Measurements from ENCODE around the gene CIITA. TPM values are rescaled to one million over a fixed set of nuclear protein-coding genes. Genes with fewer than 3 reads are reported as not detected.
A peak's percentile ranks its signal among the peaks of the same experiment; 100 is the strongest.

The CIITA gene
- total RNA-seq, 1 experiment from 2014 or later, result 0.26 TPM

DNA sequence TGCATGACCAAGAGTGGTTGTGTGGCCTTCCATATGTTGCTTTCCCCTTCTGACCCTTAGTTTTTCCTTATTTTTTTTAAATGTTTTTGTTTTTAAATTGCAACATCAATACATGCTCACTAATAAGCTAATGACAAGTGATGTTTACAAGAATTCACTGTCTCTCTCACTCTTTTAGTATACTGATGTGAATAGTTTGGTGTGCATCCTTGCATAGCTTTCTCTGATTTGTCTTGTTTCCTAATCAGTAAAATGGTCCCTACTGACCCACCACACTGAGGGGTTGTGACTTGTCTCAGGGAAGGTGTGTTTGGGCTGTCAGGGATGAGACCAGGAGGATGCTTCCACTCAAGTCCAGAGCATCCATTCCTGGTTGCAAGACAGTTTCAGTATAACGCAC, 26.0 kb downstream of the CIITA start:
- ChIA-PET CTCF (interaction anchor here (1.1 kb wide), 1 partner anchor 16 kb away, joined by 4 read pairs; no protein-coding TSS in a partner anchor), POLR2A (no interaction called here)
- TF ChIP-seq ELF4 (CRISPR knock-in tag; IDR thresholded peaks at IDR 0.05; ENCODE audit: low read depth) (no peak), NR3C1 (CRISPR knock-in tag; conservative IDR thresholded peaks at IDR 0.05; ENCODE audit: low read depth) (no peak)
- H3K27me3 Mint-ChIP-seq (ENCODE audit: low read depth), result peaks cover 3% of the 10 kb centered on the region; the same call in 1 of the 2 replicates
- ATAC-seq (no peak), DNase-seq (ENCODE audit: low spot score) (no peak)
- H3K27ac Mint-ChIP-seq, result no peak overlapping the region
- H3K4me1 Mint-ChIP-seq, result no peaks in the 10 kb centered on the region
- no peak overlapping the region for H3K4me3 Mint-ChIP-seq
- H3K9me3 Mint-ChIP-seq, result peaks cover 7% of the 10 kb centered on the region
- no peaks in the 10 kb centered on the region for H3K36me3 Mint-ChIP-seq

DNA sequence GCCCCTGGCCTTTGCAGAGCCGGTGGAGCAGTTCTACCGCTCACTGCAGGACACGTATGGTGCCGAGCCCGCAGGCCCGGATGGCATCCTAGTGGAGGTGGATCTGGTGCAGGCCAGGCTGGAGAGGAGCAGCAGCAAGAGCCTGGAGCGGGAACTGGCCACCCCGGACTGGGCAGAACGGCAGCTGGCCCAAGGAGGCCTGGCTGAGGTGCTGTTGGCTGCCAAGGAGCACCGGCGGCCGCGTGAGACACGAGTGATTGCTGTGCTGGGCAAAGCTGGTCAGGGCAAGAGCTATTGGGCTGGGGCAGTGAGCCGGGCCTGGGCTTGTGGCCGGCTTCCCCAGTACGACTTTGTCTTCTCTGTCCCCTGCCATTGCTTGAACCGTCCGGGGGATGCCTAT, 29.5 kb downstream of the CIITA start:
- H3K4me1 Mint-ChIP-seq, result no peaks in the 10 kb centered on the region

DNA sequence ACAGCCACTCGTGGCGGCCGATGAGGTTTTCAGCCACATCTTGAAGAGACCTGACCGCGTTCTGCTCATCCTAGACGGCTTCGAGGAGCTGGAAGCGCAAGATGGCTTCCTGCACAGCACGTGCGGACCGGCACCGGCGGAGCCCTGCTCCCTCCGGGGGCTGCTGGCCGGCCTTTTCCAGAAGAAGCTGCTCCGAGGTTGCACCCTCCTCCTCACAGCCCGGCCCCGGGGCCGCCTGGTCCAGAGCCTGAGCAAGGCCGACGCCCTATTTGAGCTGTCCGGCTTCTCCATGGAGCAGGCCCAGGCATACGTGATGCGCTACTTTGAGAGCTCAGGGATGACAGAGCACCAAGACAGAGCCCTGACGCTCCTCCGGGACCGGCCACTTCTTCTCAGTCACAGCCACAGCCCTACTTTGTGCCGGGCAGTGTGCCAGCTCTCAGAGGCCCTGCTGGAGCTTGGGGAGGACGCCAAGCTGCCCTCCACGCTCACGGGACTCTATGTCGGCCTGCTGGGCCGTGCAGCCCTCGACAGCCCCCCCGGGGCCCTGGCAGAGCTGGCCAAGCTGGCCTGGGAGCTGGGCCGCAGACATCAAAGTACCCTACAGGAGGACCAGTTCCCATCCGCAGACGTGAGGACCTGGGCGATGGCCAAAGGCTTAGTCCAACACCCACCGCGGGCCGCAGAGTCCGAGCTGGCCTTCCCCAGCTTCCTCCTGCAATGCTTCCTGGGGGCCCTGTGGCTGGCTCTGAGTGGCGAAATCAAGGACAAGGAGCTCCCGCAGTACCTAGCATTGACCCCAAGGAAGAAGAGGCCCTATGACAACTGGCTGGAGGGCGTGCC, 30.1 kb downstream of the CIITA start:
- H3K4me1 Mint-ChIP-seq, result no peaks in the 10 kb centered on the region
- ChIA-PET POLR2A (interaction anchor here (1.1 kb wide), 1 partner anchor 18 kb away, joined by 4 read pairs; no protein-coding TSS in a partner anchor), CTCF (interaction anchor here (0.6 to 4.8 kb wide), 3 partner anchors 12 to 14 kb away, joined by 3 to 36 read pairs (median 6); no protein-coding TSS in a partner anchor)
- no peak overlapping the region for H3K4me3 Mint-ChIP-seq
- DNase-seq (ENCODE audit: low spot score), result no peak
- H3K36me3 Mint-ChIP-seq, result no peaks in the 10 kb centered on the region
- no peak overlapping the region for H3K27ac Mint-ChIP-seq
- TF ChIP-seq ZNF263 (CRISPR knock-in tag; IDR thresholded peaks at IDR 0.05; ENCODE audit: low read depth) (no peak), ZNF219 (CRISPR knock-in tag; IDR thresholded peaks at IDR 0.05; ENCODE audit: borderline replicate concordance) (no peak), CREM (CRISPR knock-in tag; IDR thresholded peaks at IDR 0.05) (no peak), OVOL2 (CRISPR knock-in tag; IDR thresholded peaks at IDR 0.05; ENCODE audit: borderline replicate concordance) (no peak), ETV6 (CRISPR knock-in tag; IDR thresholded peaks at IDR 0.05) (no peak), ZNF317 (CRISPR knock-in tag; IDR thresholded peaks at IDR 0.05; ENCODE audit: borderline replicate concordance, low read depth) (no peak), ZNF396 (CRISPR knock-in tag; IDR thresholded peaks at IDR 0.05; ENCODE audit: borderline replicate concordance) (no peak)
- TF ChIP-seq, protein P1, sequence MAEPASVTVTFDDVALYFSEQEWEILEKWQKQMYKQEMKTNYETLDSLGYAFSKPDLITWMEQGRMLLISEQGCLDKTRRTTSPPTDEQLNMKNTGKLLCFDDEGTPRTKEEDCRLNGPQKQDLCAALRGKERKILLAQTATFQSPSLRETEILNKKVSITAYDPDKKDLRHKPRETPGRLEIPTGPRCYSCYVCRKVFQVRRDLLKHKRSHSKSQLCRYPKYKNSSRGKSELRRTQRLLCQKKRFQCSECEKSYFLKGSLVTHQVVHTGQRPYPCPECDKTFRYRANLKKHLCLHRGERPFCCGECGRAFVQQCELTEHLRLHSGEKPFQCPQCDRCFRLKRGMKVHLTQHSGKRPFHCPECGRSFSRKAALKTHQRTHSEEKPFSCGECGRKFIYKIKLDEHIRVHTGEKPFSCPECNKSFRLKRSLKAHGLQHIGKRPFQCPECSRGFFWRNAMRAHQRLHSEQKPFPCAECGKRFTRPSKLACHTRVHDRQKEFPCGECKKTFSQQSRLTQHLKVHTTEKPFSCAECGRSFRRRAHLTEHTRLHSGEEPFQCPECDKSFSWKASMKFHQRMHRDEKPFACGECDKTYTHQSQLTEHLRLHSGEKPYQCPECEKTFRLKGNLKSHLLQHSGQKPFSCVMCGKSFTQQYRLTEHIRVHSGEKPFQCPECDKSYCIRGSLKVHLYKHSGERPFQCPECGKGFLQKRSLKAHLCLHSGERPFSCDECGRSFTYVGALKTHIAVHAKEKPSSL (CRISPR knock-in tag; conservative IDR thresholded peaks at IDR 0.05), result no peak
- TF ChIP-seq, protein P2, sequence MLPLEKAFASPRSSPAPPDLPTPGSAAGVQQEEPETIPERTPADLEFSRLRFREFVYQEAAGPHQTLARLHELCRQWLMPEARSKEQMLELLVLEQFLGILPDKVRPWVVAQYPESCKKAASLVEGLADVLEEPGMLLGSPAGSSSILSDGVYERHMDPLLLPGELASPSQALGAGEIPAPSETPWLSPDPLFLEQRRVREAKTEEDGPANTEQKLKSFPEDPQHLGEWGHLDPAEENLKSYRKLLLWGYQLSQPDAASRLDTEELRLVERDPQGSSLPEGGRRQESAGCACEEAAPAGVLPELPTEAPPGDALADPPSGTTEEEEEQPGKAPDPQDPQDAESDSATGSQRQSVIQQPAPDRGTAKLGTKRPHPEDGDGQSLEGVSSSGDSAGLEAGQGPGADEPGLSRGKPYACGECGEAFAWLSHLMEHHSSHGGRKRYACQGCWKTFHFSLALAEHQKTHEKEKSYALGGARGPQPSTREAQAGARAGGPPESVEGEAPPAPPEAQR (CRISPR knock-in tag; IDR thresholded peaks at IDR 0.05), result no peak
- TF ChIP-seq, protein P3, sequence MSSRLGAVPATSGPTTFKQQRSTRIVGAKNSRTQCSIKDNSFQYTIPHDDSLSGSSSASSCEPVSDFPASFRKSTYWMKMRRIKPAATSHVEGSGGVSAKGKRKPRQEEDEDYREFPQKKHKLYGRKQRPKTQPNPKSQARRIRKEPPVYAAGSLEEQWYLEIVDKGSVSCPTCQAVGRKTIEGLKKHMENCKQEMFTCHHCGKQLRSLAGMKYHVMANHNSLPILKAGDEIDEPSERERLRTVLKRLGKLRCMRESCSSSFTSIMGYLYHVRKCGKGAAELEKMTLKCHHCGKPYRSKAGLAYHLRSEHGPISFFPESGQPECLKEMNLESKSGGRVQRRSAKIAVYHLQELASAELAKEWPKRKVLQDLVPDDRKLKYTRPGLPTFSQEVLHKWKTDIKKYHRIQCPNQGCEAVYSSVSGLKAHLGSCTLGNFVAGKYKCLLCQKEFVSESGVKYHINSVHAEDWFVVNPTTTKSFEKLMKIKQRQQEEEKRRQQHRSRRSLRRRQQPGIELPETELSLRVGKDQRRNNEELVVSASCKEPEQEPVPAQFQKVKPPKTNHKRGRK (CRISPR knock-in tag; IDR thresholded peaks at IDR 0.05; ENCODE audit: borderline replicate concordance), result no peak
- TF ChIP-seq, protein P4, sequence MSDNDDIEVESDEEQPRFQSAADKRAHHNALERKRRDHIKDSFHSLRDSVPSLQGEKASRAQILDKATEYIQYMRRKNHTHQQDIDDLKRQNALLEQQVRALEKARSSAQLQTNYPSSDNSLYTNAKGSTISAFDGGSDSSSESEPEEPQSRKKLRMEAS (CRISPR knock-in tag; IDR thresholded peaks at IDR 0.05), result no peak
- peaks cover 3% of the 10 kb centered on the region; the same call in 1 of the 2 replicates for H3K27me3 Mint-ChIP-seq (ENCODE audit: low read depth)
- peaks cover 7% of the 10 kb centered on the region for H3K9me3 Mint-ChIP-seq
- peak; percentile 38 for ATAC-seq

More for the DNA sequence above, 29.5 kb downstream of the CIITA start:
- no peaks in the 10 kb centered on the region for H3K36me3 Mint-ChIP-seq
- H3K9me3 Mint-ChIP-seq, result peaks cover 7% of the 10 kb centered on the region
- no peak for ATAC-seq
- no peak overlapping the region for H3K4me3 Mint-ChIP-seq
- peaks cover 3% of the 10 kb centered on the region; the same call in 1 of the 2 replicates for H3K27me3 Mint-ChIP-seq (ENCODE audit: low read depth)
- no peak overlapping the region for H3K27ac Mint-ChIP-seq
- CTCF ChIA-PET, result interaction anchor here (1.7 kb wide), 1 partner anchor 12 kb away, joined by 10 read pairs; no protein-coding TSS in a partner anchor
- DNase-seq (ENCODE audit: low spot score), result no peak
- POLR2A ChIA-PET, result interaction anchor here (1.1 kb wide), 1 partner anchor 19 kb away, joined by 4 read pairs; no protein-coding TSS in a partner anchor
- TF ChIP-seq, protein P5, sequence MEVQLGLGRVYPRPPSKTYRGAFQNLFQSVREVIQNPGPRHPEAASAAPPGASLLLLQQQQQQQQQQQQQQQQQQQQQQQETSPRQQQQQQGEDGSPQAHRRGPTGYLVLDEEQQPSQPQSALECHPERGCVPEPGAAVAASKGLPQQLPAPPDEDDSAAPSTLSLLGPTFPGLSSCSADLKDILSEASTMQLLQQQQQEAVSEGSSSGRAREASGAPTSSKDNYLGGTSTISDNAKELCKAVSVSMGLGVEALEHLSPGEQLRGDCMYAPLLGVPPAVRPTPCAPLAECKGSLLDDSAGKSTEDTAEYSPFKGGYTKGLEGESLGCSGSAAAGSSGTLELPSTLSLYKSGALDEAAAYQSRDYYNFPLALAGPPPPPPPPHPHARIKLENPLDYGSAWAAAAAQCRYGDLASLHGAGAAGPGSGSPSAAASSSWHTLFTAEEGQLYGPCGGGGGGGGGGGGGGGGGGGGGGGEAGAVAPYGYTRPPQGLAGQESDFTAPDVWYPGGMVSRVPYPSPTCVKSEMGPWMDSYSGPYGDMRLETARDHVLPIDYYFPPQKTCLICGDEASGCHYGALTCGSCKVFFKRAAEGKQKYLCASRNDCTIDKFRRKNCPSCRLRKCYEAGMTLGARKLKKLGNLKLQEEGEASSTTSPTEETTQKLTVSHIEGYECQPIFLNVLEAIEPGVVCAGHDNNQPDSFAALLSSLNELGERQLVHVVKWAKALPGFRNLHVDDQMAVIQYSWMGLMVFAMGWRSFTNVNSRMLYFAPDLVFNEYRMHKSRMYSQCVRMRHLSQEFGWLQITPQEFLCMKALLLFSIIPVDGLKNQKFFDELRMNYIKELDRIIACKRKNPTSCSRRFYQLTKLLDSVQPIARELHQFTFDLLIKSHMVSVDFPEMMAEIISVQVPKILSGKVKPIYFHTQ (CRISPR knock-in tag; IDR thresholded peaks at IDR 0.05), result no peak
- no peak for TF ChIP-seq ZBTB21 (CRISPR knock-in tag; IDR thresholded peaks at IDR 0.05; ENCODE audit: borderline replicate concordance)
